DOHH2 (cell line): ENCODE results near the gene TEDC2.
A peak's percentile ranks its signal among the peaks of the same experiment; 100 is the strongest.

Source experiments
- H3F3A ChIP-seq: fragments of 200-600 bp; sonication (generic), shearing (Covaris generic); 2 replicates; pipeline ENCODE4 v1.6.0; 2016; ENCODE audit warnings: antibody characterized with exemption, mild to moderate bottlenecking; ENCODE audit not compliant: control insufficient read depth, insufficient read depth
- H3K27ac ChIP-seq: fragments of 200-600 bp; sonication (generic); 2 replicates; pipeline ENCODE4 v1.5.1; 2014; ENCODE audit warnings: low read depth, mild to moderate bottlenecking, low read length, moderate library complexity
- H3K27me3 ChIP-seq: fragments of 200-600 bp; sonication (generic); 2 replicates; pipeline ENCODE4 v1.6.1; 2014; ENCODE audit warnings: mild to moderate bottlenecking, low read length, mixed read lengths; ENCODE audit not compliant: control insufficient read depth
- H3K36me3 ChIP-seq: fragments of 200-600 bp; sonication (generic); 2 replicates; pipeline ENCODE4 v1.6.1; 2014; ENCODE audit warnings: mild to moderate bottlenecking, low read length, moderate library complexity, mixed read lengths; ENCODE audit not compliant: control insufficient read depth
- H3K4me1 ChIP-seq: fragments of 200-600 bp; sonication (generic); 2 replicates; pipeline ENCODE4 v1.6.1; 2014; ENCODE audit warnings: mild to moderate bottlenecking, low read length, mixed read lengths; ENCODE audit not compliant: control insufficient read depth
- H3K4me2 ChIP-seq: fragments of 200-600 bp; sonication (generic); 2 replicates; pipeline ENCODE4 v1.6.0; 2014; ENCODE audit warnings: mild to moderate bottlenecking, low read length, moderate library complexity
- H3K4me3 ChIP-seq: fragments of 200-600 bp; sonication (generic); 2 replicates; pipeline ENCODE4 v1.5.1; 2014; ENCODE audit warnings: mild to moderate bottlenecking, low read length, mixed read lengths
- H3K79me2 ChIP-seq: fragments of 200-600 bp; sonication (generic); 2 replicates; pipeline ENCODE4 v1.6.1; 2014; ENCODE audit warnings: mild to moderate bottlenecking, low read length, mixed read lengths; ENCODE audit not compliant: control insufficient read depth
- H3K9me2 ChIP-seq: fragments of 200-600 bp; sonication (generic); replicated peaks from 2 replicates; pipeline ENCODE4 v1.6.1; 2014; ENCODE audit warnings: mild to moderate bottlenecking, low read length, mixed read lengths; ENCODE audit not compliant: control insufficient read depth
- H3K9me3 ChIP-seq: fragments of 200-600 bp; sonication (generic); 2 replicates; pipeline ENCODE4 v1.6.1; 2014; ENCODE audit warnings: antibody characterized with exemption, low read length, mixed read lengths; ENCODE audit not compliant: control insufficient read depth, insufficient read depth
- H4K20me1 ChIP-seq: fragments of 200-600 bp; sonication (generic); 2 replicates; pipeline ENCODE4 v1.6.0; 2014; ENCODE audit warnings: low read depth, mild to moderate bottlenecking, antibody characterized with exemption, low read length, moderate library complexity; ENCODE audit not compliant: control insufficient read depth, insufficient read depth
- EZH2phosphoT487 ChIP-seq: fragments of 200-600 bp; sonication (generic); IDR thresholded peaks from 2 replicates; pipeline ENCODE4 v1.6.1; 2017; ENCODE audit warnings: borderline replicate concordance, mild to moderate bottlenecking, antibody characterized with exemption, low read length, moderate library complexity, mixed read lengths
- TF ChIP-seq, protein P1 (sequence below): fragments of 200-600 bp; sonication (generic); IDR thresholded peaks from one replicate; pipeline ENCODE4 v1.5.1; 2014; ENCODE audit warnings: antibody characterized with exemption, mild to moderate bottlenecking, low read depth, low read length; ENCODE audit not compliant: poor library complexity, severe bottlenecking

Gene TEDC2

DNA sequence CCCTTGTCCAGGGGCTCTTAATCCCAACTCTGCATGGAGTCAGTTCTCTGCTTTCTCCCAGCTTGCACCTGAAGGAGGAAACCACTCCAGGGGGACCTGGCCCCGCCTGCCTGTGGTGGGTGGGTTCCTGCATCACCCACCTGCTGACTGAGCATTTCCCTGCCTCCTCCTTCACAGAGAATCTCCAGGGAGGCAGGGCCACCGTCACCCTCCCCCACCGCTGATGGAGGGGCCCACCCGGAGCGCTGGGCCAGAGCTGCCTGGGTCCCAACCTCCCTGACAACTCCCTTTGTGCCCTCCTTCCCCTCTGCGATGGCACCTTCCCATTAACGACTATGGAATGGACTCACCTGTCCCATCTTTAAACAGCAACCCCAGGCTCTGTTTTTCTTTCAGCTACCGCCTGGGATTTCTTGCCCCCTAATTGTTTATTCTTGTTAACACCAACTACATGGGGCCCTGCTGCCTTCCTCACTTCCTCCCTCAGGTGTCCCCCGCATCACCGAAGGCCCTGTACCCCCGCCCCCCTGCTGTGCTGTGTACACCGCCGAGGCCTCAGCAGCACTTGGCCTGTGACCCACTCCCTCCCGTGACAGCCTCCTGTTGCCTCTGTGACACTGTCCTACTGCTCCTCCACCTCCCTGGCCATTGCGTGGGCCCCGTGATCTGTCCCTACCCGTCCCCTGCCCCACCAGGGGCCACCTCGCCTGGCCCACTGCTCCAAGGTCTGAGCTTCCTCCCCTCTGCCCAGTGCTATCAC lies 842 bp upstream of the TEDC2 start:
- TF ChIP-seq, protein P1, sequence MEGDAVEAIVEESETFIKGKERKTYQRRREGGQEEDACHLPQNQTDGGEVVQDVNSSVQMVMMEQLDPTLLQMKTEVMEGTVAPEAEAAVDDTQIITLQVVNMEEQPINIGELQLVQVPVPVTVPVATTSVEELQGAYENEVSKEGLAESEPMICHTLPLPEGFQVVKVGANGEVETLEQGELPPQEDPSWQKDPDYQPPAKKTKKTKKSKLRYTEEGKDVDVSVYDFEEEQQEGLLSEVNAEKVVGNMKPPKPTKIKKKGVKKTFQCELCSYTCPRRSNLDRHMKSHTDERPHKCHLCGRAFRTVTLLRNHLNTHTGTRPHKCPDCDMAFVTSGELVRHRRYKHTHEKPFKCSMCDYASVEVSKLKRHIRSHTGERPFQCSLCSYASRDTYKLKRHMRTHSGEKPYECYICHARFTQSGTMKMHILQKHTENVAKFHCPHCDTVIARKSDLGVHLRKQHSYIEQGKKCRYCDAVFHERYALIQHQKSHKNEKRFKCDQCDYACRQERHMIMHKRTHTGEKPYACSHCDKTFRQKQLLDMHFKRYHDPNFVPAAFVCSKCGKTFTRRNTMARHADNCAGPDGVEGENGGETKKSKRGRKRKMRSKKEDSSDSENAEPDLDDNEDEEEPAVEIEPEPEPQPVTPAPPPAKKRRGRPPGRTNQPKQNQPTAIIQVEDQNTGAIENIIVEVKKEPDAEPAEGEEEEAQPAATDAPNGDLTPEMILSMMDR, result no peak
- TF ChIP-seq EZH2phosphoT487, result no peak
- peaks cover 21% of the 10 kb centered on the region for H3K79me2 ChIP-seq
- H3K27ac ChIP-seq, result peak overlapping the region; percentile 65
- H3F3A ChIP-seq, result peaks cover 13% of the 10 kb centered on the region
- H3K9me2 ChIP-seq, result no peaks in the 10 kb centered on the region
- peaks cover 68% of the 10 kb centered on the region for H3K36me3 ChIP-seq
- no peaks in the 10 kb centered on the region for H4K20me1 ChIP-seq
- H3K4me3 ChIP-seq, result peak overlapping the region; percentile 78
- H3K27me3 ChIP-seq, result no peaks in the 10 kb centered on the region
- no peaks in the 10 kb centered on the region for H3K9me3 ChIP-seq
- H3K4me2 ChIP-seq, result peak overlapping the region; percentile 95
- peaks cover 44% of the 10 kb centered on the region for H3K4me1 ChIP-seq

DNA sequence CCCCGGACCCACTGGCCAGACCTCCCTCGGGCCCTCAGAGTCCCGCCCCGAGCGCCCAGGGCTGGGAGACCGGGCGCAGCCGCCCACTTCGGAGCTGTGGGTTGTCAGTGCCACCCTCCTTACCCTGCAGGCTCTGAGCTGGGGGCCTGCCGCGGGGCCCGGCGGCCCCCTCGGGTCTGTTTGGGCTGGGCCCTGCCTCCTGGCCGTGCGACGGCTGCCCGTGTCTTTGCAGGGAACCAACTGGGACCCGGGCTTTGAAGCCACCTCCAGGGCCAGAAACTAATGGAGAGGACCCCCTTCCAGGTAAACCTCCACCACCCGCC lies 443 bp downstream of the TEDC2 start:
- TF ChIP-seq, protein P1, result no peak
- no peak for TF ChIP-seq EZH2phosphoT487
- peaks cover 44% of the 10 kb centered on the region for H3K4me1 ChIP-seq
- no peaks in the 10 kb centered on the region for H3K27me3 ChIP-seq
- H3K9me2 ChIP-seq, result no peaks in the 10 kb centered on the region
- no peaks in the 10 kb centered on the region for H3K9me3 ChIP-seq
- H3F3A ChIP-seq, result peaks cover 21% of the 10 kb centered on the region
- peak overlapping the region; percentile 95 for H3K4me2 ChIP-seq
- peak overlapping the region; percentile 78 for H3K4me3 ChIP-seq
- peak overlapping the region; percentile 38 for H3K27ac ChIP-seq
- no peaks in the 10 kb centered on the region for H4K20me1 ChIP-seq
- peaks cover 21% of the 10 kb centered on the region for H3K79me2 ChIP-seq
- H3K36me3 ChIP-seq, result peaks cover 57% of the 10 kb centered on the region

DNA sequence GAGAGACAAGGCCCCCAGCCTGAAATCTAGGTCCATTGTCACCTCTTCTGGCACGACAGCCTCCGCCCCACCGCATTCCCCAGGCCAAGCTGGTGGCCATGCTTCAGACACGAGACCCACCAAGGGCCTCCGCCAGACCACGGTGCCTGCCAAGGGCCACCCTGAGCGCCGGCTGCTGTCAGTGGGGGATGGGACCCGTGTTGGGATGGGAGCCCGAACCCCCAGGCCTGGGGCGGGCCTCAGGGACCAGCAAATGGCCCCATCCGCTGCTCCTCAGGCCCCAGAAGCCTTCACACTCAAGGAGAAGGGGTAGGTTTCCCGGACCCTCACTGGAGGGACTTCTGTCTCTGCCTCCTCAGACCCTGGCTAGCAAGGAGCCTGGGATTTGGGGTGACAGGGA lies 1.0 kb downstream of the TEDC2 start:
- peaks cover 27% of the 10 kb centered on the region for H3F3A ChIP-seq
- H3K27ac ChIP-seq, result no peak overlapping the region
- H3K79me2 ChIP-seq, result peaks cover 21% of the 10 kb centered on the region
- no peaks in the 10 kb centered on the region for H4K20me1 ChIP-seq
- peaks cover 51% of the 10 kb centered on the region for H3K36me3 ChIP-seq
- H3K4me2 ChIP-seq, result peak overlapping the region; percentile 95
- peaks cover 49% of the 10 kb centered on the region for H3K4me1 ChIP-seq
- H3K9me3 ChIP-seq, result no peaks in the 10 kb centered on the region
- no peaks in the 10 kb centered on the region for H3K9me2 ChIP-seq
- TF ChIP-seq, protein P1, result no peak
- TF ChIP-seq EZH2phosphoT487, result no peak
- no peaks in the 10 kb centered on the region for H3K27me3 ChIP-seq
- H3K4me3 ChIP-seq, result peak overlapping the region; percentile 78
